NCI-H128 (cell line): ENCODE data around the gene AGAP1.

Experiments
- DNase-seq: peaks from one replicate; lab custom pipeline; 2025; ENCODE audit not compliant: unreplicated experiment; lab: John Stamatoyannopoulos, UW

AGAP1 gene

DNA sequence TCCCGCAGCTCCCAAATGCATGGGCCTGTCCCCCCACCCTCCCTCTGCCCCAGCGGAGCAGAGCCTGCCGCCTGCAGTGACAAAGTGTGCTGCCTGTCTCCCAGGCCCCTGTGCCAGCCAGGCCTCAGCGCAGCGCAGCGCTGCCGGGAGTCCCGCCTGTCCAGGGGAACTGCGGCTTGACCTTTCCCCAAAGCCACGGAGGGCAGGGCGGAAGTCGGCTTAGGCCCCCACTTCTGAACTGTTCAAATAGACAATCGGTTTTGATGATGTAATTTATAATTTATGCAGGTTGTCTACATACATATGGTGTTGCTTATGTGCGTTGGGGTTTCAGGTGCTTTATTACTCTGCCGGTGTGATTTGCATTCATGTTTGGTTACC is 667.2 kb downstream of the AGAP1 start:
- DNase-seq = no peak

DNA sequence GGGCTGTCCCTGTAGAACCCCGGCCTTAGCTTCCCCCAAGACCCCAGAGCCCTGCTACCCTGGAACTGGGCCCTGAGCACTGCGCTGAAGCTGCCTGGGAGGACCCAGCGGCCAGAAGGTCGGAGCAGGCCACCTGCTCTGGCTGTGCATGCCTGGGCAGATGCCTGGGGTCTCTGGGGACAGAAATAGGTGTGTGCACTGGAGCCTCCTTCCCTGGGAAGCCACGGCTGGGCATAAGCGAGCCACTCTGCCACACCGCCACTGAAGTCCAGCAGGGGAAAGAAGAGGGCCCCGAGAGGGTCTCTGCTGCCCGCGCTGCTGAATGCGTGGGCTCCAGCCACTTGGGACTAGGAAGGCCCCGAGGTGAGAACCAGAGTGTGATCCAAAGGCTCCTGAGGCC is 667.7 kb downstream of the AGAP1 start:
- DNase-seq = no peak

DNA sequence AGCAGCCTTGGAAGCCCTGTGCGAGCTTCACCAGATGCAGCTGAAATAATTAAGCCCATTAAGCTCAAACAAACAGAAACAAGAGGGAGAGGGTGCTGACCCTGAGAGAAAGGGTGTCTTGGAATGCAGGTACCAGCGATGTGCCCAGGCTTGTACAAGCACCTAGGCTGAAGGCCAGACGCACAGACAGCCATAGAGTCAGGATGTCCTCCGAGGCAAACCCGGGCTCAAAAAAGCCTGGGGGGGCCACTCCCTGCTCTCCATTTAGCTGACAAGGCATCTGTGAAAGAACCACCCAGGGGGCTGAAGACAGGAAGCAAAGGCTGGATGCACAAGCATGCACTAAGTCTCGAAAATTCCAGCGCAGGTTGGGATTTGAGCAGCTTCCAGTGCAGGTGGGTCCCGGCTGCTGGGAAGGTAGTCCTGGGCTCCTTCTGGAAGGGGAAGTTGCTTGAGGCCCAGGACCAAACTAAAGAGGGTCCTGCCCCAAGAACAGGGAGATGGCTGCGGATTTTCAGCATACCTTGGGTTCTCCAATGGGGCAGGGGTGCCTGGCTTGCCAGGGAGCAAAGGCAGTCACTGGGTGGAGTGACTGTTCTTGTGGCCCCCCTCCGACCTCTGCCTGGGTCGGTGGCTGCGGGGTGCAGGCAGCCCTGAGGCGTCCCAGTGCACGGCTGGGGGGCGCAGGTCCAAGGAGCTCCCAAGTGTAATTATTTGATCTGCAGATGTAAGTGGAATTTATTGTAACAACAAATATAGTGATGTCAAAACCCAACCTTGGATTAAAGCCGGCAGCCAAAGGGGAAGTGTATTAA is 668.4 kb downstream of the AGAP1 start:
- DNase-seq = no peak

DNA sequence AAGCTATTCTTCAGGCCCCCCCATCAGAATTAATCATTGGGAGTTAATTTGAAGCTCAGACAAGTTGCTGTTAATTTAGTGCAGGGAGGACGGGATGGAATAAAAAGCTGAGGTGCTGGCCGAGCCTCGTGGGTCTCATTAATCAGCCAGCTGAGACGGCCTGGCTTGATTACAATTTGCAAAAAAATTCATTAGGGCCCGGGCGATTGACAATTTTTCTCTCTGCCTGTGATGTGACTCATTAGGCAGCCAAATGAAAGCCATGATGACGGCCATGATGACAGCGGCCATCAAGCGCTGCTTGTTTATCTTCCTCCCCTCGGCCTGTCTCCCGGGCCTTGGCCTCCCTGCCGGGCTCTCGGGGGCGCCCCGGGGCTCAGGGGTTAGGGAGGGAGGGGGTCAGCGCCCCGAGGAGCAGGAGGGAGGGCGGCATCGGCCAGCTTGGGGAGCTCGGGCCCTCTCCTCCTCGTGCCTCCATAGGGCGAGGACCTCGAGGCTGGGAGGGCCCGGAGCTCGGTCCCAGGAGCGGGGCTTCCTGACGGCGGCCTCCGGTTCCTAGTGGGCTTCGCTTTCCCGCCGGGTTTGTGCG is 669.1 kb downstream of the AGAP1 start:
- no peak for DNase-seq

DNA sequence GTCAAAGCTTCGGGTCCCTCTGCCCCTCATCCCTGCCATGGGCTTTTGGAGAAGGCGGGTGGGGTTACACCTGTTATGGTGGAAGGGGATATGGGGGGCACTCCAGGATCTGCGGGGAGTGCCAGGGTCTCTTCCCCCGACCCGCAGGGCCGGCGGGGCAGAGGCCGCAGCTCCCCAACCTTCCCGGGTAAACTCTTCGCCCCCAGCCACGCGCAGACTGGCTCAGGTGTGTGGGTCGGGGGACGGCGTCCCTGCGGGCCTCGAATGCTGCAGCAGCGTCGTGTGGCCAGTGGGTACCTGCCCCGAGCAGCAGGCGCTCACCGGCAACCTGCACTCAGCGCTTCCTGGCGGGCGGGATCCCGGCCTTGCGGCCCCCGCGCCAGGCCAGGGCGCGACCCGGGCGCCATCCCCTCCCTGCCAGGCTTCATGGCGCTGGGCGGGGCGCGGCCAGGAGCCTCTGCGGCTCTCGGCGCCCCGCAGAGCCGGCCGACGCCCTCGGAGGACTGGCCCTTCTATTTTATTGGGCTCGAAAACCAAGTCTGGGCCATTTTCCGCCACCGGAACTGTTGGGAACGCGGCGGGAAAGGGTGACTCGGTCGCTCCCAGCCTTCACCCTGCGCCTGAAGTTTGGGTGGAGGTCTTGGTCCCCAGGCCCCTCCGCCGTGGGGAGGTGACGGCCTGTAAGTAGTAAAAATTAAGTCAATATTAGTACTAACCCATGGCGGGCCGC is 669.8 kb downstream of the AGAP1 start:
- no peak for DNase-seq

DNA sequence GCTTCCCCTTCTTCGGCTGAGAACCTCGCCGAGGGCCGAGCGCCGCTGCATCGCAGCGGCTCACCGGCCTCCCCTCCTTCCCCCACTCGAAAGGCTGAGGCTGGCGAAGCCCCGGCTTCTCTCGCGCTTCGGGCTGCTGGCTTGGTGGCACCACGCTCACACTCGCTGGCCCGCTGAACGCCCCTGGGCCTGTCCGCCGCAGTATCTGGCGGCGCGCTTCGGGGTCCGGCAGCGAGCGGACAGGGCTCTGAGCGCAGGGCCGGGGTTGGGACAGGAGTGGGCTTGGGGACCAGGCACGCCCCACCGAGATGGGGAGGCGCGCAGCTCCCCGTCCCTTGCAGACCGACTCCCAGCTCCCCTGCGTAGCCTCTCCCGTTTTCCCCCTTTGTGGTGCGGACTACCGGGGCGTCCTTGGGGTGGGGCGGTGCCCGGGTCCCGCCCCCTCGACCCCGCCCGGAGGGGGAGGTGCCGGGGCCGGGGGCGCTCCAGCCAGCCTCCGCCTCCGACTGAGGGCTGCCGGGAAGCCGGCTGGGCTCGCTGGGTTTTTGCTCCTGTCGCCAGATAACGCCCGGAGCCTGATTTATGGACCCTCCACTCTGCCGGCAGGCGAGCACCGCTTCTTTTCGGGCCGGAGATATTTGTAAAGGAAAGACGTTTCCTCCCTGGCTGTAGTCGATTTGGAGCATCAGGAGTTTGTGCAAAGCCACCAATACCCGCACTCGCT is 670.5 kb downstream of the AGAP1 start:
- DNase-seq = no peak

DNA sequence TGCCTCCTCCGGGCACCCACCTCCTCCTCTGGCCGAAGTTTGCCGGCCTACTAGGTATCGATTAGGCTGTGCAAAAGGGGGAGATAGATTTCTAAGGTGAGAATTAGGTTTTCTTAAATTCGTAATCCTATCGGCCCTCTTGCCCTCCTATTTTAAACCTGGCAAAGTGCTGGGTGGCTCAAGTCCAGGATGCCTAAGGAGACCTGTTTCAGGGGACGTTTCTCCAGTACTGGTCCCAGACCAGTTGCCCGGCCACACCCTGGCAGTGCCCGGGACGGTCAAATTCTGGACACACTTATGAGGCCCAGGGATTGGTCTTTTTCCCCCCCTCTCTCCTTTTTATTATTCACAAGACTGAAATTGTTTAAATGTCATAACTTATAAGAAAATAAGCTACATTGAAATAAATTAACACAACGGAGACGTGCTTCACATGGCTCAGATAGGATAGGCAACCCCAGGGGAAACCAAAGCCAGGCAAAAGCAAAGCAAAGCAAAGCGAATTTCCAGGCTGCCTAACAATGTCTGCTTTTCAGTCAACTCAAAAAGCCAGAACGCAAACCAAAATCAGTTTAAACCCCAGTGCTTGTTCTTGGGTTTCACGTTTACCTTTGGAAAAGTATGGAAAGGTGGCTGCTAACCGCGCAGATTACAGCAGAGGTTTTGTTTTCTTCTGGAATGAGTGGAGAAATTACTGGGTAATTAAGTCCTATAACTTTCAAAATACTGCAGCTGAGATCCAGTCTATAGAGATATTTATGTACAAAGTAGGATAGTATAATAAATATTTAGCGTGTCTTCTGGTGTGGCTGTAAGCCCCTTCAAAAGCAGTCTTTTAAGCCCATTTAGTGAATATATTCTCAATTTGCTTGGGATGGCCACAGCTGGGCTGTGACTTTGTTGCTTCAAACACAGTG is 671.3 kb downstream of the AGAP1 start:
- DNase-seq = no peak

DNA sequence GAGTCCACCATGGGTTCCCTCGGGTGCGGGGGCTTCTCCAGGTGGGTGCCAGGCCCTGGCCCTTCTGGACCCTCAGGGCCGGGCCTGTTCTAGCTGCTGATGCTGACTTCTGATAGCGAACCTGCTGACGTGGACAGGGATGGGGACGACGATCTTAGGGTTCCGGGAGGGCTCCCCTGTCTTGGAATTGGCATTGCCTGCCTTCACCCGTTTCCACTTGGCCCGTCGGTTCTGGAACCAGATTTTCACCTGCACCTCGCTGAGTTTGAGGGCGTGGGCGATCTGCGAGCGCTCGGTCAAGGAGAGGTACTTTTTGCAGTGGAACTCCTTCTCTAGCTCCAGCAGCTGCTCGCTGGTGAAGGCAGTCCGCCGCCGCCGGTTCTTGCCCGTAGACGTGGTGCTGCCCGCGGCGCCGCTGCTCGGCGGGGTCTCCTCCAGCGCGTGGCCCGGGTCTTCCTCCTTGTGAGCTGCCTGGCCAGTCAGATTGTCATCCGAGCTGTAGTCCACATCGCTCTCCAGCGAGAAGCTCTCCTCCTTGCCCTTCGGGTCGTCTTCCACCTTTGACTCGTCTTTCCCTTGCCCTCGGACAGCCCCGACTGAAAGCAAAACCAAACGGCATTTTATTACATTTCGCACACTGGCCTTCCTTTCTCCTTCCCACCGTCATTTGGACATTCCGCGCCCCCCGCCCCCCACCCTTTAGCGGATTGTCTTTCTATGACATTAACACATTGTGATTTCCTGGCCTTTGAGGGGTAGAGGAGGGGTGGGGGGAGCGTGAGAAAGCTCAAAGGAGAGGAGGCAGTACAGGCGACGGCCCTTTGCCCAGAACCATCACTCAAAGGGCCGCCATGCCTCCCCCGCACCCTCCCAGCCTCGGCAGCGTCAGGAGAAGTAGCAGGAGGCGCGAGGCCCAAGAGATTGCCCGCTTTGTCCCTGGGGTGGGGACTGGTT is 672.3 kb downstream of the AGAP1 start:
- DNase-seq = no peak

DNA sequence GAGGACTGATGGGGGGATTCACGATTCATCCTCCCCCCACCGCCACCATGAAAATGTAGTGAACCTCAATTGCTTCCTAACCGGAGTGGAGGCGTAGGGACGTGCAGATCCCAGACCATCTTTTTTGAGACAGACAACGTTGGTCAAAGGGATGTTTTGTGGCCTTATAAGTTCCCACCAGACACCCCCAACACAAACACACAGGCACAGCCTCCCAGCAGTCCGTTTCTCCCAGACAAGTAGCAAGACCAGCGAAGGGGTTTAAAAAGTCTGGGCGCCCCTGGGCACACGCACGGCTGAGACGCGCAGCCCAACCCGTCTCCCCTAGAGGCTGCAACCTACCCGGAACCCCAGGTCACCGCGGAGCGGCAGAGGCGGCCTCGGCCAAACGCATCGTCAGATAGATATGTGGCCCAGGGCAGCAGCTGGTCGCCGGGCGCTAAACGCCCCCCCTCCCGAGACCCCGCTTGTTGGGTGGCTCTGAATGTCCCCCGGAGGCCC is 673.0 kb downstream of the AGAP1 start:
- DNase-seq = no peak

DNA sequence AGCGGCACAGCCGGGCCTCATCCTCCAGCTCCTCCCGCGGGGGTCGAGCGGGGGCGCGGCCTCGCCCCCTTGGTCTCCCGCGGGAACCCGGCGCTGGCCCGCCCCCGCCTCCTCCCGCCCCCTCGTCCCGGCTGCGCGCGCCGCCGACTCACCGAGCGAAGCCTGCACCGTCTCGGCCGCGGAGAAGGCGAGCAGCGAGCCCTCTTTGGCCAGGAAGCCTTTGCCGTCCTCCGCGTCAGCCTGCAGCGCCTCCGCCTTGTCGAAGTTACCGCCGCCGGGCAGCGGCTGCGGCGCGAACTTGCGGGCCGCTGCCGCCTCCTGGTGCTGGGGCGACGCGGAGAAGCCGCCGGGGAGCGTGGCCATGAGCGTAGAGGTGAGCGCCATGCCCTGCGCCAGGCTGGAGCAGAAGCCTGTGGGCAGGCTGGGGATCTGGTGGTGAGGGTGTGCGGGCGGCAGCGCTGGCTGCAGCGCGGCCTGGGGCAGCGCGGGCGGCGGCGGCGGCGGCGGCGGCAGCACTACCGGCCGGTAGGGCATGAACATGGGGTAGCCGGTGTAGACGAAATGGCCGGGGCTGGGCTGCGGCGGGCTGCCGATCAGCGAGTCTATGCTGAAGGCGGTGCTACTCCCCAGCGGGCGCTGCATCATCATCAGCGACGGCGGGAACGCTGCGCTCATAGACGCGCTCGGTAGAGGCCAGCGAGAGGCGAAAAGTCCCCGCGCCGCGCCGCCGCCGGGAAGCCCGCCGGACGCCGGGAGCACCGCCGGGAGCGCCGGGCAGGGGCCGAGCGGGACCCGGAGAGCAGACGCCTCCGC is 673.7 kb downstream of the AGAP1 start:
- peak; percentile 1 for DNase-seq

DNA sequence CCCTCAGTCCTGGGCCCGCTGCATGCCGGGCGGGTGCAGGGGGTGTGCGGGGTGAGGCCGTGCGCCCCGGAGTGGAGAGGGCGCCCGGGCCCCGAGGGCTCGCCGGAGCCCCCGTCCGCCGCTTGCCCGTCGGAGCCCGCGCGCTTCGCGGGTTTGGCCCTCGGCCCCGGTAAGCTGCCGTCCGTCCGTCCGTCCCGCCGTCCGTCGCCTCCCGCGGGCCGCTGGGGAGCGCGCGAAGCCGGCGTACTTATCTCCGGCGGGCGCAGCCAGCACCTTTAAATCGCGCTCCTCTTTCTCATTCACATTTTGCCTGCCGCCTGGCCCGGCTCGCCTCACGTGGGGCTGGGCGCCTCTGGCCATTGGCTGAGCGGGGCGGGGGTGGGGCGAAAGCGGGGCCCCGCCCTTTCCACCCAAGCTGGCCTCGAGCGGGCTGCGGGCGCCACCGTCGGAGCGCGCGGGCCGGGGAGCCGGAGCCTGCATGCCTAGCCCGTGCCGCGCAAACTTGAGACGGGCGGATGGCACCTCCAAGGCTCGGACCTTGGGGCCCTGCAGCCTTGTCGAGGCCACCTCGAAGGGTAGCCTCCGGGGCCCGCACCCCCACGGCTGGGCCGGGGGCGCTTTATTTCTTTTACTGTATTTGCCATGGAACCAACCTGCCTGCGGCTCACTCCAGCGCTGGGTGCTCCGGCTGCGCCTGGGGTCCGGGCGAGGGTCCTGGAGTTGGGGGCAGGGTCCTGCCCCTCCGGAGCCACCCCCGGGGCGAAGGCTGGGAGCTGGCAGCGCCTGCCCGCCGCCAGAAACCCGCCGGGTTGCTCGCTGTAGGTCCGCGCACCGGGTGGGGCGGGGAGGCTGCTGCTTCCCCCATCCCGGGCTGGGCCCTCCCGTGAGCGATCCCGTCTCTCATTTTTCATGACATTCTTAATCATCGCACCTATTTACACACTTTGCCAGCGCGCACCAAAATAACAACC is 674.6 kb downstream of the AGAP1 start, which contains the start of gene GBX2:
GBX2 (minus strand) TSS at position 277 of the 971 bp plus-strand sequence. CDS start 415 bp downstream, outside the sequence.
- DNase-seq = peak; percentile 1

DNA sequence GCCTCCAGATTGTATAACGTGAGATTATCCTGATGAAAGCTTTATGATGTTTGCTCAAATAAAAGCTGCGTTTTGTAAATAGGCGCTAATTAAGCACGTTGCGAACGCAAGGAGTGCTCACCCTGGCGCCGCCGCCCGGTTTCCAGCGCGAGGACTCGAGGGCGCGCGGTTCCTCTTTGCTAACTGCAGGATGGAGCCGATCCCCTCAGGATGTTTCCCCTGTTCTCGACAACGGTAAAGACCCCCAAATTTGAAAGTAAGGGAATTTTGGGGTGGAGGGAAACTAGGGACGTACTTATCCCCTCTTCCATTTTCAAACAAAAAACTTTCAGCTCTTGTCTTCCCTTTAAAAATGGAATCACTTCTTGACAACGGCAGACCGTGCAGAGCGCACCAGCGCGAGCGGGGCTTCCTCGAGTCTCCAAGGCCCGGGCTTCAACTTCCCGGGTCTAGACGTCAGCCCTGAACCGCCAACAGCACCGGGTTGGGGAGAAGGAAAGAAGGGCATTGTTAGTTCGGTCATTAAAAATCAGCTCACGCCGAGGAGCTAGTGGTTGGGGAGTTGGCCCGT is 675.4 kb downstream of the AGAP1 start:
- DNase-seq = no peak

DNA sequence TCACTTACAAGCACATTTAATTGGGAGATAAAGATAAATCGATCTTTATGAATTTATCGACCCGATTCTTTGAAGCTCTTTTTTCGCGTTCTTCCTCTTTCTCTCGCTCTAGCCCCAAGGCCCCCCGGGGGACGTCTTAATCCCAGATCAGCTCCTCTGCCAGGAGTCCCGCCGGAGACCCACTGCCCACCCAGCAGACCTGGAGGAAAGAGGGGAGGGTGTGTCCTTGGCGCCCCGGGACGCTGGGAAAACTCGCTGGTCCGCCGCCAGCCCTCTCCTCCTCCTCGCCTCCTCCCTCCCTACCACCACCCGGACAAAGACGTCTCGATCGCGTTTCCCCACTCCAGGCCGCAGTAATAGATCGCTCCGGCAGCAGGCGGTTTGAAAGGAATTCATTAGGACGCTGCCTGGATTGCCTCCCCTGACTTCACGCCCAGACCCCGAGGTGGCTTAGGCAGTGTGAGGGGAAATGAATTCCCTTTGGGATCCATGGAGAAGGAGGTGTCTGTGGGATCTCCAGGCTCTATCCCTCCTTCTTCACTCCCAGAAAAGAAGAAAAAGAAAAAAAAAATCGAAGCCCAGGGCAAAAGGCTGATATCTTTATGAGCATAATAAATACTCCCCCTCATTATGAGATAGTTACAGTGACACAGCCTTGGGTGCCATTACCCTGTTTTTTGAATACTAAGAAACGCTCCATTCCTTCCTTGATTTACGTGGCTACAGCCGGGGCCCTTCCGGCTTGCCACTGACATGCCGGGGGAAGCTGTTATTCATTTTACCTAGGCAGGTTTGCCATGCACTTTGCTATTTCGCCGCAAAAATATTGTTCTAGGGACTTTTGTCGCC is 676.1 kb downstream of the AGAP1 start:
- no peak for DNase-seq

DNA sequence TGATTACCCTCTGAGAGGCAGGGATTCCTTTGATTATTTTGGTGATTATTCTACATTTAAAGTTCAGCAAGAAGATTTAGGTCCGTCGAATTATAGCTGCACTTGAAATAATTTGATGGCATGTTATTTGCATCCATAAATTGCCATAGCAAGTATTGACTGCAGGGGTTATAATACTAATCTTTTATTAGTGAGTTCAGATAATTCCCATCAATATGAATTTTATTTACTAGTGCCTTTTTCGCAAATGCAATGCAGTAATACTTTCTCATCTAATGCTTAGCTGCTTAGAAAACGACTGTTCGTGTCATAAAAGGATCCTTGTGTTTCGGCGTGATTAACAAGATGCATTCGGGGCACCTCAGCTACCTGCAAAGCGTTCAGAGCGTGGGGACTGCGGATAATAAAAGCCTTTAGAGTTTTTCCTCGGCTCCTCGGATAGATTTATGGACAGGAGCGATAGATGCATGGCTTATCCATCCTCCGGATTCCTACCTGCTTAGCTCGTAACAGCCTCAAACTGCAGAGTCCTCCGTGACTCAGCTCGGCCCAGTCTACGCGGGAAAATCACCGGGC is 676.8 kb downstream of the AGAP1 start:
- DNase-seq = no peak

DNA sequence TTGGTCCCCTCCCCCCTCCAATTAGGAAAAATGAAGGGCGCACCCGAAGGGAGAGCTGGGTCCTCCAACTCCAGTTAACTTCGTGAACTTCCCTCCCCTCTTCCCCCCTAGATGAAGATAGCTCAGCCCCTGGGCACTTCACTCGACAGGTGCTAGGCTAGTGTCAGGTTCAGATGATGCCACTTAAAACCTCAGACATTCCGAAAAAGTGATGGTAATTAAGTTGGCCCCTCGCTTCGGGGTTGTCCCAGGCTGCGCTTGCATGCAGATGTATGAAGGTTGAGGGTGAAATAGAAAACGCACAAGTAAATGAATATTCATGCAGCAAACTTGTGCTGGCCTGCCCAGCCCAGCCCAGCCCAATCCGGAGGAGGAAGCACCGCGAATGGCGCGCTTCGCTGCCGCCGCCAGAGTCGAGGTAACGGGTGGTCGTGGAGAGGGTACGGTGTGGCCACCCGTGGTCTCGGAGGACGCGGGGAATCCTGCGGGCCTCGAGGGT is 677.4 kb downstream of the AGAP1 start:
- no peak for DNase-seq
